Measurements from ENCODE around the gene ACVR1. TPM values are rescaled to one million over a fixed set of nuclear protein-coding genes. Genes with fewer than 3 reads are reported as not detected.

Gene ACVR1
- total RNA-seq, 1 experiment from 2014 or later = 26.4 TPM

- DNase-seq (ENCODE audit: unreplicated experiment) = peak; percentile 24
- Mint-ChIP-seq H3K9me3 (ENCODE audit: unreplicated experiment) (no peaks in the 10 kb centered on the region), H3K4me3 (ENCODE audit: unreplicated experiment) (no peak overlapping the region), H3K27me3 (ENCODE audit: insufficient read depth, unreplicated experiment) (no peaks in the 10 kb centered on the region), H3K27ac (ENCODE audit: low read depth, unreplicated experiment) (no peak overlapping the region), H3K4me1 (ENCODE audit: insufficient read depth, unreplicated experiment) (peaks cover 34% of the 10 kb centered on the region), H3K36me3 (ENCODE audit: insufficient read depth, unreplicated experiment) (no peaks in the 10 kb centered on the region)
- no TSS peak for BruUV-seq (replicated peaks)
- POLR2A ChIA-PET = interaction anchor here (0.6 kb wide), 1 partner anchor 179 kb away, joined by 3 read pairs; no protein-coding TSS in a partner anchor
- CTCF ChIA-PET = interaction anchor here (0.7 kb wide), 1 partner anchor 107 kb away, joined by 3 read pairs; no protein-coding TSS in a partner anchor
- intact Hi-C loops (cut with micrococcal nuclease) = no loop called here
- TF ChIP-seq, protein P1, sequence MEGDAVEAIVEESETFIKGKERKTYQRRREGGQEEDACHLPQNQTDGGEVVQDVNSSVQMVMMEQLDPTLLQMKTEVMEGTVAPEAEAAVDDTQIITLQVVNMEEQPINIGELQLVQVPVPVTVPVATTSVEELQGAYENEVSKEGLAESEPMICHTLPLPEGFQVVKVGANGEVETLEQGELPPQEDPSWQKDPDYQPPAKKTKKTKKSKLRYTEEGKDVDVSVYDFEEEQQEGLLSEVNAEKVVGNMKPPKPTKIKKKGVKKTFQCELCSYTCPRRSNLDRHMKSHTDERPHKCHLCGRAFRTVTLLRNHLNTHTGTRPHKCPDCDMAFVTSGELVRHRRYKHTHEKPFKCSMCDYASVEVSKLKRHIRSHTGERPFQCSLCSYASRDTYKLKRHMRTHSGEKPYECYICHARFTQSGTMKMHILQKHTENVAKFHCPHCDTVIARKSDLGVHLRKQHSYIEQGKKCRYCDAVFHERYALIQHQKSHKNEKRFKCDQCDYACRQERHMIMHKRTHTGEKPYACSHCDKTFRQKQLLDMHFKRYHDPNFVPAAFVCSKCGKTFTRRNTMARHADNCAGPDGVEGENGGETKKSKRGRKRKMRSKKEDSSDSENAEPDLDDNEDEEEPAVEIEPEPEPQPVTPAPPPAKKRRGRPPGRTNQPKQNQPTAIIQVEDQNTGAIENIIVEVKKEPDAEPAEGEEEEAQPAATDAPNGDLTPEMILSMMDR (IDR thresholded peaks at IDR 0.05; ENCODE audit: unreplicated experiment) = no peak
Observed at GRCh38 chr2:157900203-157900602, 24.1 kb upstream of the ACVR1 start.

- intact Hi-C loops (cut with micrococcal nuclease) = no loop called here
- BruUV-seq (replicated peaks) = no TSS peak
- Mint-ChIP-seq H3K27me3 (ENCODE audit: insufficient read depth, unreplicated experiment) (no peaks in the 10 kb centered on the region), H3K27ac (ENCODE audit: low read depth, unreplicated experiment) (no peak overlapping the region), H3K4me3 (ENCODE audit: unreplicated experiment) (no peak overlapping the region), H3K36me3 (ENCODE audit: insufficient read depth, unreplicated experiment) (no peaks in the 10 kb centered on the region), H3K9me3 (ENCODE audit: unreplicated experiment) (no peaks in the 10 kb centered on the region), H3K4me1 (ENCODE audit: insufficient read depth, unreplicated experiment) (peaks cover 42% of the 10 kb centered on the region)
- DNase-seq (ENCODE audit: unreplicated experiment) = no peak
- CTCF ChIA-PET = interaction anchor here (0.6 kb wide), 1 partner anchor 604 kb away, joined by 3 read pairs; no protein-coding TSS in a partner anchor
- POLR2A ChIA-PET = interaction anchor here (0.6 to 1.7 kb wide), 4 partner anchors 23 to 178 kb away, joined by 3 to 15 read pairs (median 4); partner anchors contain the start of gene ACVR1
- TF ChIP-seq, protein P1 (IDR thresholded peaks at IDR 0.05; ENCODE audit: unreplicated experiment) = no peak
Observed at GRCh38 chr2:157899125-157899839, 23.2 kb upstream of the ACVR1 start.

DNA sequence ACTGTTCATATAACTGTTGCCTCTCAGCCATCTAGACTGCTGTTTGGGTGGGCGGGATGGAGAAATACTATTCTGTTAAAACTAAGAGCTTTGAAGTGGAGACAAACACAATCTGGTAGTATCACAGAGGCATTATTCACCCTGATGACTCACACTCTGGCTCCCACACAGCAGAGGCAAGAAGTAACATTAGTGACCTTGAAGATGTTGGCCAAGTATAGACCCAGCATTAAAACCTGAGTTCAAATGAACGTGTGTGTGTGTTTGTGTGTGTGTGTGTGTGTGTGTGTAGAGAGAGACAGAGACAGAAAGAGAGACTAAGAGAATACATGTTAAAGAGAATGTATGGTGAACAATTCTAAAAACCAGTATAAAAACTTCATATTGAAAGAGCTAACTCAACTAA is 22.5 kb upstream of the ACVR1 start:
- Mint-ChIP-seq H3K27me3 (ENCODE audit: insufficient read depth, unreplicated experiment) (no peaks in the 10 kb centered on the region), H3K9me3 (ENCODE audit: unreplicated experiment) (no peaks in the 10 kb centered on the region), H3K4me1 (ENCODE audit: insufficient read depth, unreplicated experiment) (peaks cover 42% of the 10 kb centered on the region), H3K36me3 (ENCODE audit: insufficient read depth, unreplicated experiment) (no peaks in the 10 kb centered on the region), H3K27ac (ENCODE audit: low read depth, unreplicated experiment) (peak overlapping the region; percentile 2), H3K4me3 (ENCODE audit: unreplicated experiment) (no peak overlapping the region)
- DNase-seq (ENCODE audit: unreplicated experiment) = peak; percentile 87
- BruUV-seq (replicated peaks) = no TSS peak
- ChIA-PET POLR2A (interaction anchor here (0.6 to 1.7 kb wide), 4 partner anchors 22 to 387 kb away, joined by 3 to 15 read pairs (median 4); partner anchors contain the start of gene ACVR1), CTCF (interaction anchor here (0.6 kb wide), 1 partner anchor 604 kb away, joined by 3 read pairs; no protein-coding TSS in a partner anchor)
- TF ChIP-seq, protein P1 (IDR thresholded peaks at IDR 0.05; ENCODE audit: unreplicated experiment) = no peak
- intact Hi-C loops (cut with micrococcal nuclease) = no loop called here

DNA sequence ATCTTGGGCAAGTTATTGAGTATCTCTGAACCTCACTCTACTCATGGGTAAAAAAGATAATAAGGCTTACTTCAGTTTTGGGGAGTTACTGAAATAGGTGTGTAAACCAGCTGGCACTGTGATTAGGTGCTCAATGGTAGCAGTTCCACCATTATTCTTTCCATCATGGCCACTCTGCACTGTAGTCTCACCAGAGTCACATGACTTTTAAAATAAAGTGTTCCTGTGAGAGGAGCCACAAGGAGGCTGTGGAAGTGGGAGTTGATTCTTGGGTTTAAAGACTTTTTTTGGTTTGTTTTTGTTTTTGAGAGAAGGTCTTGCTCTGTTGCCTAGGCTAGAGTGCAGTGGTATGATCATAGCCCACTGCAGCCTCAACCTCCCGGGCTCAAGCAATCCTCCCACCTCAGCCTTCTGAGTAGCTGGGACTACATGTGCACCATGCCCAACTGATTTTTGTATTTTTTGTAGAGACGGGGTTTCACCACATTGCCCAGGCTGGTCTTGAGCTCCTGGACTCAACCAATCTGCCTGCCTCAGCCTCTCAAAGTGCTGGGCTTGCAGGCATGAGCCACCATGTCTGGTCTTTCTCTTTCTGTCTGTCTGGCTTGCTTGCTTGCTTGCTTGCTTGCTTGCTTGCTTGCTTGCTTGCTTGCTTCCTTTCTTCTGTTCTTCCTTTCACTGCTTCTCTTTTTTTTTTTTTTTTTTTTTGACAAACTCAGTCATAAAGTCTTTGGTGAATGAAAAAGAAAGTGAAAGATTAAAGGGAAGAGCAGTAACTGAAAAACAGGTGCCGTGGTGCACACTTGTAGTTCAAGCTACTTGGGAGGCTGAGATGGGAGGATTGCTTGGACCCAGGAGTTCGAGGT is 21.2 kb upstream of the ACVR1 start:
- intact Hi-C loops (cut with micrococcal nuclease) = no loop called here
- H3K36me3 Mint-ChIP-seq (ENCODE audit: insufficient read depth, unreplicated experiment) = no peaks in the 10 kb centered on the region
- DNase-seq (ENCODE audit: unreplicated experiment) = no peak
- no peaks in the 10 kb centered on the region for H3K9me3 Mint-ChIP-seq (ENCODE audit: unreplicated experiment)
- H3K27me3 Mint-ChIP-seq (ENCODE audit: insufficient read depth, unreplicated experiment) = no peaks in the 10 kb centered on the region
- POLR2A ChIA-PET = interaction anchor here (0.6 to 1.7 kb wide), 2 partner anchors 21 to 39 kb away, joined by 3 to 15 read pairs; partner anchors contain the start of gene ACVR1
- H3K4me3 Mint-ChIP-seq (ENCODE audit: unreplicated experiment) = no peak overlapping the region
- peaks cover 42% of the 10 kb centered on the region for H3K4me1 Mint-ChIP-seq (ENCODE audit: insufficient read depth, unreplicated experiment)
- no peak overlapping the region for H3K27ac Mint-ChIP-seq (ENCODE audit: low read depth, unreplicated experiment)
- no TSS peak for BruUV-seq (replicated peaks)
- CTCF ChIA-PET = interaction anchor here (0.8 kb wide), 1 partner anchor 120 kb away, joined by 3 read pairs; no protein-coding TSS in a partner anchor
- TF ChIP-seq, protein P1 (IDR thresholded peaks at IDR 0.05; ENCODE audit: unreplicated experiment) = no peak

All from MCF 10A (cell line).